H1 (cell line): ENCODE data around the gene CCDC197. TPM values are rescaled to one million over a fixed set of nuclear protein-coding genes. Genes with fewer than 3 reads are reported as not detected.

Experiments
- CTCF ChIA-PET: fragments of 300-600 bp; sonication (Branson Sonifier 250); formaldehyde crosslinking; loops from one replicate; lab custom pipeline; 2021; ENCODE audit not compliant: partially characterized antibody; lab: Charles Lee
- POLR2A ChIA-PET: fragments of 300-600 bp; sonication (Branson Sonifier 250); formaldehyde crosslinking; loops from one replicate; lab custom pipeline; 2021; ENCODE audit warnings: inconsistent platforms; ENCODE audit not compliant: partially characterized antibody; lab: Charles Lee
- DNase-seq, 2 experiments: peaks; one replicate each; pipeline versions ENCODE4 v3.0.0 to v3.0.0-alpha.2; 2010 to 2022; ENCODE audit warnings: low spot score in 2 of 2, low read depth in 1 of 2, mixed read lengths in 1 of 2
- FAIRE-seq: peaks from 2 replicates; lab custom pipeline; 2011; peaks lifted over from hg19 to GRCh38; lab: Jason Lieb, UNC
- H2AFZ ChIP-seq: 2 replicates; pipeline ENCODE4 v1.8.1; 2012; ENCODE audit warnings: low read length, inconsistent platforms
- H2AK5ac ChIP-seq: 2 replicates; pipeline ENCODE4 v1.6.1; 2013; ENCODE audit warnings: low read depth, low read length
- H2BK120ac ChIP-seq: replicated peaks from 2 replicates; pipeline ENCODE3; 2013; ENCODE audit warnings: low read depth, low read length, inconsistent platforms
- H2BK12ac ChIP-seq: 2 replicates; pipeline ENCODE4 v1.6.1; 2013; ENCODE audit warnings: low read depth, low read length
- H2BK15ac ChIP-seq: 2 replicates; pipeline ENCODE4 v1.6.1; 2013; ENCODE audit warnings: low read length
- H2BK20ac ChIP-seq: 2 replicates; pipeline ENCODE4 v1.6.1; 2013; ENCODE audit warnings: low read length
- H2BK5ac ChIP-seq: 2 replicates; pipeline ENCODE4 v1.6.1; 2013; ENCODE audit warnings: low read depth, low read length
- H3K14ac ChIP-seq: 2 replicates; pipeline ENCODE4 v1.6.1; 2013; ENCODE audit warnings: inconsistent platforms; ENCODE audit not compliant: insufficient read length
- H3K18ac ChIP-seq: 2 replicates; pipeline ENCODE4 v1.6.1; 2013; ENCODE audit warnings: low read length; ENCODE audit errors: extremely low read depth
- H3K23ac ChIP-seq: 2 replicates; pipeline ENCODE4 v1.6.1; 2013; ENCODE audit warnings: inconsistent platforms; ENCODE audit not compliant: insufficient read length
- H3K23me2 ChIP-seq: 2 replicates; pipeline ENCODE4 v1.6.1; 2013; ENCODE audit warnings: low read depth, low read length
- H3K27ac ChIP-seq: 2 replicates; pipeline ENCODE4 v1.6.1; 2011; ENCODE audit warnings: low read depth, low read length, inconsistent platforms
- H3K27me3 ChIP-seq, 4 experiments: replicated peaks in 1 of 4; 1 replicate in 1 of 4; 2 replicates in 3 of 4; pipeline versions ENCODE4 v1.6.1 to v1.8.1; 2011 to 2013; ENCODE audit warnings: low read length in 3 of 4, mild to moderate bottlenecking in 3 of 4, inconsistent platforms in 2 of 4, mixed read lengths in 2 of 4, moderate library complexity in 1 of 4; ENCODE audit not compliant: control insufficient read depth in 3 of 4, insufficient read depth in 3 of 4; ENCODE audit errors: extremely low read depth in 1 of 4
- H3K36me3 ChIP-seq, 4 experiments: 2 replicates each; pipeline versions ENCODE4 v1.6.1 to v1.8.1; 2011 to 2013; ENCODE audit warnings: mild to moderate bottlenecking in 4 of 4, low read length in 3 of 4, moderate library complexity in 2 of 4, control low read depth in 1 of 4, inconsistent platforms in 1 of 4; ENCODE audit not compliant: insufficient read depth in 4 of 4, control insufficient read depth in 2 of 4
- H3K4ac ChIP-seq: replicated peaks from 2 replicates; pipeline ENCODE3; 2013; ENCODE audit warnings: low read length, low read depth, mixed read lengths, inconsistent platforms; ENCODE audit not compliant: insufficient read length
- H3K4me1 ChIP-seq, 4 experiments: replicated peaks in 1 of 4; 1 replicate in 1 of 4; 2 replicates in 3 of 4; pipeline versions ENCODE4 v1.6.1 to v1.8.1; 2011 to 2013; ENCODE audit warnings: low read length in 3 of 4, inconsistent platforms in 2 of 4, mixed read lengths in 1 of 4; ENCODE audit not compliant: insufficient read depth in 4 of 4, control insufficient read depth in 3 of 4
- H3K4me2 ChIP-seq, 2 experiments: 2 replicates each; pipeline versions ENCODE4 v1.6.1 to v1.8.1; 2011 to 2013; ENCODE audit warnings: low read depth in 2 of 2, low read length in 2 of 2, control low read depth in 1 of 2, inconsistent platforms in 1 of 2, mild to moderate bottlenecking in 1 of 2; ENCODE audit not compliant: insufficient read depth in 1 of 2
- H3K4me3 ChIP-seq, 4 experiments: fragments of 200-600, 300-600 bp in 1 of 4; sonication (generic), shearing (Covaris generic), sonication (Bioruptor Twin) in 1 of 4; 2 replicates each; pipeline versions ENCODE4 v1.5.1 to v1.8.1; 2011 to 2016; ENCODE audit warnings: low read length in 4 of 4, low read depth in 3 of 4, control low read depth in 2 of 4, inconsistent platforms in 2 of 4, mild to moderate bottlenecking in 2 of 4, mixed read lengths in 1 of 4, moderate library complexity in 1 of 4; ENCODE audit not compliant: insufficient read depth in 2 of 4; ENCODE audit errors: extremely low read depth in 1 of 4
- H3K56ac ChIP-seq: replicated peaks from 2 replicates; pipeline ENCODE3; 2013; ENCODE audit warnings: low read depth, mild to moderate bottlenecking, mixed read lengths, low read length, inconsistent platforms; ENCODE audit not compliant: insufficient read length
- H3K79me1 ChIP-seq: 2 replicates; pipeline ENCODE4 v1.6.1; 2013; ENCODE audit warnings: low read depth, low read length, control low read depth
- H3K79me2 ChIP-seq, 2 experiments: 2 replicates each; pipeline versions ENCODE4 v1.6.1 to v1.8.1; 2012 to 2013; ENCODE audit warnings: low read length in 2 of 2, mild to moderate bottlenecking in 2 of 2, inconsistent platforms in 1 of 2; ENCODE audit not compliant: insufficient read depth in 2 of 2, control insufficient read depth in 1 of 2
- H3K9ac ChIP-seq, 4 experiments: replicated peaks in 1 of 4; 1 replicate in 1 of 4; 2 replicates in 3 of 4; pipeline versions ENCODE4 v1.6.1 to v1.8.1; 2011 to 2013; ENCODE audit warnings: low read depth in 3 of 4, low read length in 3 of 4, control low read depth in 2 of 4, mild to moderate bottlenecking in 2 of 4, moderate library complexity in 2 of 4, inconsistent platforms in 1 of 4; ENCODE audit errors: extremely low read depth in 1 of 4
- H3K9me3 ChIP-seq, 2 experiments: 2 replicates each; pipeline versions ENCODE4 v1.6.1 to v1.8.1; 2012 to 2013; ENCODE audit warnings: mild to moderate bottlenecking in 2 of 2, moderate library complexity in 2 of 2, control low read depth in 1 of 2, inconsistent platforms in 1 of 2, low read depth in 1 of 2, low read length in 1 of 2, mixed read lengths in 1 of 2; ENCODE audit not compliant: insufficient read depth in 2 of 2
- H4K20me1 ChIP-seq, 2 experiments: replicated peaks in 1 of 2; 2 replicates each; pipeline versions ENCODE3 to v1.8.1; 2011 to 2013; ENCODE audit warnings: inconsistent platforms in 2 of 2, low read length in 2 of 2, mild to moderate bottlenecking in 1 of 2; ENCODE audit not compliant: insufficient read depth in 2 of 2, control insufficient read depth in 1 of 2
- H4K5ac ChIP-seq: 2 replicates; pipeline ENCODE4 v1.6.1; 2013; ENCODE audit warnings: low read length, low read depth, mixed read lengths, inconsistent platforms; ENCODE audit not compliant: insufficient read length
- H4K8ac ChIP-seq: 2 replicates; pipeline ENCODE4 v1.8.0; 2013; ENCODE audit warnings: mild to moderate bottlenecking, moderate library complexity, low read length, inconsistent platforms; ENCODE audit not compliant: insufficient read depth; ENCODE audit errors: extremely low read depth
- H4K91ac ChIP-seq: replicated peaks from 2 replicates; pipeline ENCODE3; 2013; ENCODE audit warnings: low read length, mixed read lengths, inconsistent platforms; ENCODE audit not compliant: insufficient read length
- ATF3 ChIP-seq: IDR thresholded peaks from 2 replicates; pipeline ENCODE4 v1.6.1; 2011; ENCODE audit warnings: low read depth, mild to moderate bottlenecking, low read length; ENCODE audit not compliant: insufficient read depth
- CTCF ChIP-seq, 3 experiments: IDR thresholded peaks; 1 replicate in 2 of 3; 2 replicates in 1 of 3; pipeline versions ENCODE4 v1.5.1 to v1.6.1; 2011; ENCODE audit warnings: low read length in 3 of 3, mild to moderate bottlenecking in 3 of 3, inconsistent platforms in 2 of 3, low read depth in 1 of 3, moderate library complexity in 1 of 3; ENCODE audit not compliant: insufficient read depth in 1 of 3; ENCODE audit errors: control extremely low read depth in 1 of 3
- MAFK ChIP-seq: IDR thresholded peaks from 2 replicates; pipeline ENCODE4 v1.6.1; 2012; ENCODE audit warnings: low read depth, mild to moderate bottlenecking, improper control_type of control experiment, low read length
- SIN3A ChIP-seq, 2 experiments: IDR thresholded peaks in 1 of 2; conservative IDR thresholded peaks in 1 of 2; 2 replicates each; pipeline ENCODE4 v1.6.1; 2011 to 2012; ENCODE audit warnings: low read length in 2 of 2, improper control_type of control experiment in 1 of 2, low read depth in 1 of 2, mild to moderate bottlenecking in 1 of 2
- SP4 ChIP-seq: IDR thresholded peaks from 2 replicates; pipeline ENCODE4 v1.6.1; 2012; ENCODE audit warnings: low read length, inconsistent platforms
- TAF1 ChIP-seq: IDR thresholded peaks from 2 replicates; pipeline ENCODE4 v1.6.1; 2011; ENCODE audit warnings: mild to moderate bottlenecking, low read depth, low read length
- TBP ChIP-seq: IDR thresholded peaks from 2 replicates; pipeline ENCODE4 v1.6.1; 2011; ENCODE audit warnings: low read depth, low read length, improper control_type of control experiment
- ZNF274 ChIP-seq: IDR thresholded peaks from 2 replicates; pipeline ENCODE4 v1.7.0; 2012; ENCODE audit warnings: low read length, borderline replicate concordance; ENCODE audit errors: extremely low read depth
- WGBS, 2 experiments: shearing (Covaris generic) in 1 of 2; methylation state at CpG; one replicate each; pipeline versions ENCODE4 v1.1.6 to v1.1.7; 2013 to 2015; ENCODE audit warnings: low lambda C conversion rate in 2 of 2, mixed read lengths in 2 of 2, inconsistent platforms in 1 of 2, low coverage in 1 of 2, missing lambda C conversion rate in 1 of 2; ENCODE audit not compliant: insufficient replicate concordance in 2 of 2, insufficient coverage in 1 of 2, insufficient read length in 1 of 2; ENCODE audit errors: extremely low coverage in 1 of 2, missing lambda C conversion rate in 1 of 2; 5-methylcytosine and 5-hydroxymethylcytosine counted together
- polyA plus RNA-seq, 7 experiments: library from polyadenylated mRNA; depleted of rRNA in 3 of 7; stranded (reverse) in 5 of 7; unstranded in 2 of 7; fragments of >200 nt in 5 of 7; fragments of 200-250 nt in 2 of 7; gene quantifications; 1 replicate in 5 of 7; 2 replicates in 1 of 7; 4 replicates in 1 of 7; pipeline versions ENCODE4 v1.2.1 to v1.2.3, GENCODE V29; 2011 to 2013; ENCODE audit warnings: missing spikeins in 2 of 7, mixed read lengths in 2 of 7
- total RNA-seq: library from RNA; stranded (reverse); fragmentation: NEBNext Ultra II Directional; extraction: Animal tissue kit (Norgen Biotek cat#: 25700); gene quantifications from 2 replicates; pipeline ENCODE4 v1.2.1, GENCODE V29; 2021

The CCDC197 gene
- total and polyA plus RNA-seq, 2 of the 8 experiments (the other 6 are each of a cell fraction or from before 2014, with no cell fraction given) = not detected

GRCh38 chr14:94038921-94039629, 42.0 kb downstream of the CCDC197 start:
- TF ChIP-seq ZNF274 = no peak
- TF ChIP-seq SIN3A (conservative IDR thresholded peaks at IDR 0.05 in 1 of 2, IDR thresholded peaks at IDR 0.05 in 1 of 2; ENCODE audit: low read depth in 1 of 2, low read length in 2 of 2) = no peak
- no peak for TF ChIP-seq ATF3
- no peak for TF ChIP-seq CTCF (IDR thresholded peaks at IDR 0.05; ENCODE audit: control extremely low read depth in 1 of 3, insufficient read depth in 1 of 3, low read depth in 1 of 3, low read length in 3 of 3)
- no peak for TF ChIP-seq MAFK
- no peak for TF ChIP-seq TAF1
- no peak for TF ChIP-seq TBP
- TF ChIP-seq SP4 = no peak
- no peak overlapping the region for H4K5ac ChIP-seq
- 90% methylated on average over 11 of the region's 11 CpGs; no CpG with 5 or more reads in 1 of the 2 experiments for WGBS, 2 experiments
- FAIRE-seq (no peak), DNase-seq (no peak)
- H2BK20ac ChIP-seq = no peak overlapping the region
- no peak overlapping the region for H3K23ac ChIP-seq
- no peaks in the 10 kb centered on the region for H3K27me3 ChIP-seq
- H2AK5ac ChIP-seq = no peak overlapping the region
- no peak overlapping the region for H3K27ac ChIP-seq
- no peak overlapping the region for H2BK120ac ChIP-seq
- H3K36me3 ChIP-seq = peaks cover 0 to 4% (median 1%) of the 10 kb centered on the region in 4 experiments; a peak in 3 of 8 replicates
- H2AFZ ChIP-seq = no peak overlapping the region
- no peak overlapping the region for H3K4me2 ChIP-seq
- no peak overlapping the region for H2BK5ac ChIP-seq
- H4K91ac ChIP-seq = no peak overlapping the region
- peaks cover 2 to 7% of the 10 kb centered on the region in 2 experiments for H4K20me1 ChIP-seq
- H3K4me1 ChIP-seq = peaks cover 0 to 8% (median 0%) of the 10 kb centered on the region in 4 experiments; a peak in 2 of 7 replicates
- no peak overlapping the region for H4K8ac ChIP-seq
- no peak overlapping the region for H3K14ac ChIP-seq
- H3K4me3 ChIP-seq = no peak overlapping the region
- H3K9ac ChIP-seq = no peak overlapping the region
- H3K9me3 ChIP-seq = no peaks in the 10 kb centered on the region
- ChIA-PET CTCF (interaction anchor here (0.6 to 7.2 kb wide), 8 partner anchors 11 to 296 kb away, joined by 3 to 105 read pairs (median 5); partner anchors contain the start of gene IFI27L2), POLR2A (interaction anchor here (0.6 kb wide), 1 partner anchor 26 kb away, joined by 3 read pairs; no protein-coding TSS in a partner anchor)
- H3K18ac ChIP-seq = no peak overlapping the region
- H3K56ac ChIP-seq = no peak overlapping the region
- H2BK12ac ChIP-seq = no peak overlapping the region
- no peak overlapping the region for H3K4ac ChIP-seq
- H2BK15ac ChIP-seq = no peak overlapping the region
- no peaks in the 10 kb centered on the region for H3K23me2 ChIP-seq
- no peaks in the 10 kb centered on the region for H3K79me2 ChIP-seq
- H3K79me1 ChIP-seq = no peaks in the 10 kb centered on the region
